Stimulated activated CD4-positive, alpha-beta T cell treated with anti-CD3 and anti-CD28 coated beads, Interleukin-1b, Interleukin-23, amount 100 ng/mL, for 24 hours (primary cell): ENCODE measurements around the gene FGF3.

Experiments
- DNase-seq, 4 experiments: peaks; one replicate each; pipeline ENCODE4 v3.0.0-alpha.2; 2020; ENCODE audit warnings: low read depth in 4 of 4, low spot score in 1 of 4

The FGF3 gene

GRCh38 chr11:69818603-69819441, at the start of gene FGF3:
Gene FGF3, minus strand, starts transcription at chr11:69819416. Its CDS starts 483 bp downstream, at chr11:69818933.
- DNase-seq, result no peak

GRCh38 chr11:69868871-69869270, 49.7 kb upstream of the FGF3 start:
- DNase-seq, result no peak

GRCh38 chr11:69868006-69868810, 49.0 kb upstream of the FGF3 start:
- DNase-seq, result no peak

- DNase-seq, result no peak
Measured at GRCh38 chr11:69867076-69868005, 48.1 kb upstream of the FGF3 start.

DNA sequence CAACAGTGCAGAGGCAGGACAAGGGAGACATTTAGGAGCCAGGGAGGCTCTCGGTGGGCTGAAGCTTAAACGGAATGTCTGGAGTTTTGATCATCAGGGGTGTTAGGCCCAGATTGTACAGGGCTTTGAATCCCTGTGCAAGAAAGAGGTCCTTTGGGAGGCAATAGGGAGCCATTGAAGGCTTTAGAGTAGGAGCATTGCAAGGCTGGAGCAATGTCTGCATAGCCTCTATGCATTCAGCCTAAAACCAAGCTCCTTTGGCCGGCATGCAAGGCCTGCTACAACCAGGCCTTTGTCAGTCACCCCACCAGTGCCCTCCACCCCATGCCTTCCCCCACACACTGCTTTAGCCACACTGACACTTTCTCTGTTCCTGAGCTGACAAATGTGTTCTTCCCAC, 47.4 kb upstream of the FGF3 start:
- DNase-seq, result no peak

GRCh38 chr11:69865707-69866106, 46.5 kb upstream of the FGF3 start:
- no peak for DNase-seq

- DNase-seq, result no peak
Measured at GRCh38 chr11:69864686-69865661, 45.8 kb upstream of the FGF3 start.

DNA sequence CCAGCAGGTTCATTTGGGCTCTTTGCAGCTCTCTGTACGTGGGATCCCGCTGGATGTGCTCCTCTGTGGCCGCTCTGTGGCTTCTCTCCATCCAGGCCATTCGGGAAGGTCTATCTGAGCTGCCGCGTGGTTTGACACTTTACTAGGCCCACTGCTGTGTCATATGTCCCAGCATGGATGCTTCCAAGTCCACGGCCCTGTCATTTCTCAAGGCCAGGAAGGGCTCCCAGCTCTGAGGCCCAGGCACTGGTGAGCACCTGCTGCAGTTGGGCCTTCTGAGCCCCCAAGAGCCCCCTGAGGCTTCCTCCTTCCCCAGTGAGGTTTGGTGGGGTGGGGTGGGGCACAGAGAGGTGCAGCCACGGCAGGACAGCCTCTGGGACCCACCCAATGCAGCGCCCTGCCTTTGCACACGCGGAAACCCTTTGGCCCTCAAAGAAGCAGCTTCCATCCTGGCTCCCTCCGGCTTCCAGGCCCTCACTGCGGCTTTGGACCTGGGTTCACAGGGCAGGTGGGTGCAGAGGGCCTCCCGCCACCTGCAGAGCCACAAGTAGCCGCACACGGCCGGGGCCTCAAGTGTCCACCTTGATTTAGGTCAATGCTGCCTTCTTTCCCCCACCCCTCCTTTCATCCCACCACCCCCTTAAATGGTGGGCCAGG, 44.5 kb upstream of the FGF3 start:
- no peak for DNase-seq

DNA sequence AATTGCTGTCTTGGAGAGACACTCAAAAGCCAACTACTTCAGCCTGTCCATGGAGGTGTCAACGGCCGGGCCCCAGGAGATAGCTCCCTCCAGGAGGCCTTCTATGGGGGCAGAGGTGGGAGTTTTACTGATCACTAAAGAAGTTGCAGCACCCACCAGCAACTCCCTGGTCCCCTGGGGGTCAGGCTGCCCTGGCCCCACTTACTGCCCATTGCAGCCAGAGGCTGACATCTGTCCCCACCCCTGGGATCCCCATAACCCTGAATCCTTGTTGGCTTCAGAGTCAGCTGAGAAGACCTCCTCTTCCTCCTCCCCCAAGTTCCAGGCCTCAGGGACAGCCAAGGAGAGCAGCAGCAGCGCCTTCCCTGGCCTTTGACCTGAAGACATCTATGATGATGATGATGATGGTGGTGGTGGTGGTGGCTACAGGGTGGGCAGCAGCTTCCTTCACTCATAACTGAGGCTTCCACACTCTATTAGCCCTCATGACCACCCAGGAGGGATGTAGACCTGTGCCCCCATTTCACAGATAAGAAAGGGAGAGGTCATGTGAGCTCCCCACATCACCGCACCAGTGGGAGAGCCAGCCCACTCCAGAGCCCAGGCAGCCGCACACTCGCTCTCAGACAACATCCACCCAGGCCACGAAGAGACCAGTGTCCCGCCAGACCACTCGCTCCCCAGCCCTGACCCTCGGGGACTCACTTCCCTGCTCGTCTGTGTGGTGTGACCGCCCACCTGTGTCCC, 43.8 kb upstream of the FGF3 start:
- no peak for DNase-seq

DNA sequence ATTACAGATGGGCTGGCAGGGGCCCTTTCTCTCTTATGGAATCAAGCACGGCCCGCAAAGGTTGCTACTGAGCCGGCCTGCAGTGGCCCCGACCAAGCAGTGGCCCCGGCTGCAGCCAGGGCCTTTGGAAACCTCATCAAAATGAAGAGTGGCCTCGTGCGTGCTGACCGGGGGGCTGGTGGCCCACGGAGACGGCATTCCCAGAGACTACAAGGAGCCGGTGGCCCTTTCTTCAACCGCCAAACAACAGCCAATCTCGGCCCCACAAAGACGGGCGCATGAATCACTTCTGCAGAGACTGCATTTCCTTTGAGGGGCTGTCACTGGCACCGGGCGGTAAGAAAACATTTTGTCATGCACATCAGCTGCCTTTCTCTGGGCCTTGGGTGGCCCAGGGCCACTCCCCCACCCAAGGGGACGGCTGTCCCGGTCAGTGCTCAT, 43.1 kb upstream of the FGF3 start:
- DNase-seq, result no peak

DNA sequence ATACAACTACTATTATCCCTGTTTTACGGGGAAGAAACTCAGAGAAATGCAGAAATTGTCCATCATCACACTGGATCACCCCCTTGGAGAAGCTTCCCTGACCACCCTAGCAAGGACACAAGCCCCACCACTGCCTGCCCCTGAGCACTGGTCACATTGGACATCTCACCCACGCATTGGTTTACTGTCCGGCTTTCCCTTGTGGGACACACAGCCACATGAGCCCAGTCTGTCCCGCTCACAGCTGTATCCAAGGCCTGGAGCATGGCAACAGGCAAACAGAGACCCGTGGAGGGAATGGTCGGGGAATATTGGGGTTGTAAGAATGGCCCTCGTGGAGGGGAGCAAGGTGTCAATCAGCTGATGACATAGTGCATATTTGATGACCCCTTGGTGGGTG, 42.7 kb upstream of the FGF3 start:
- DNase-seq, result no peak

DNA sequence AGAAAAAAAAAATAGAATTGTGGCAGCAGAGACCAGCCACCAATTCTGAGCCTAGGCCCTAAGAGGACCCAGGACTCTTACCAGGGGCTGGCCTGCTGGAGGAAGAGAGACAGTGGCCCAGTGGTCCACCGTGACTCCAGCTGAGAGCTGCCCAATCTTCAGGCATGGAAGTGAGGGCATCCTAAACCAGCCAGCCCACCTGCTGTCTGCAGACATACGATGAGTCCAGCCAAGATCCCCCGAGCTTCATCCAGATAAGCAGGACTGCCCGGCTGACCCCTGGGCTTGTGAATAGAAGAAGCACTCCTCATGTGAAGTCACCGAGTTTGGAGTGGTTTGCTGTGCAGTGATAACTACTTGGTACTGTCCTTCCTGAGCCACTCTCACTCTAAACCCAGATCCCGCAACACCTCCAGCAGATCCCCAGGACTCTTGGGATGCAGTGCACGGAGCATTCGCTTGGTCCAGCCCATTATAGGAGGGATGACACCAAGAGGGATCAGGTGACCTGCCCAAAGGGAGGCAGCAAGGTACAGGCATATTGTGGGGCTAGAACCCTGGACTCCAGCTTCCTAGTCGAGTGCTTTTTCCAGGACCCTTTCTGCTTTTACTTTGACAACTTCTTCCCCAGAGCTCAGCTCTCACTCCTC, 41.7 kb upstream of the FGF3 start:
- DNase-seq, result no peak

GRCh38 chr11:69860244-69860643, 41.0 kb upstream of the FGF3 start:
- no peak for DNase-seq

DNA sequence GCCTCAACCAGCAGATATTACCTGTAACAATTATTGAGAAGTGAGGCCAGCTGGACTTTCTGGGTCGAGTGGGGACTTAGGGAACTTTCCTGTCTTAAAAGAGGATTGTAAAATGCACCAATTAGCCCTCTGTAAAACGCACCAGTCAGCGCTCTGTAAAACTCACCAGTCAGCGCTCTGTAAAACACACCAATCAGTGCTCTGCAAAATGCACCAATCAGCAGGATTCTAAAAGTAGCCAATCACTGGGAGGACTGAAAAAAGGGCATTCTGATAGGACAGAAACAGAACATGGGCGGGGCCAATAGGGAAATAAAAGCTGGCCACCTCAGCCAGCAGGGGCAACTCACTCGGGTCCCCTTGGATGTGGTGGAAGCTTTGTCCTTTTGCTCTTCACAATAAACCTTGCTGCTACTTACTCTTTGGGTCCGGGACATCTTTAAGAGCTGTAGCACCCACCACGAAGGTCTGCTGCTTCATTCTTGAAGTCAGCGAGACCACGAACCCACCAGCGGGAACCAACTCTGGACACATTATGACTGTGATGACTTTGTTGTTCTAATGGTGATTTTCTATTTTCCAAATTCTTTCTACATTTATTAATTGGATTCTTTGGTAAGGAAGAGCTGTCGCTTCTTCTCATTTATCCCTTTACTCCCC, 40.2 kb upstream of the FGF3 start:
- no peak for DNase-seq

- DNase-seq, result no peak
Measured at GRCh38 chr11:69855421-69855820, 36.2 kb upstream of the FGF3 start.

DNA sequence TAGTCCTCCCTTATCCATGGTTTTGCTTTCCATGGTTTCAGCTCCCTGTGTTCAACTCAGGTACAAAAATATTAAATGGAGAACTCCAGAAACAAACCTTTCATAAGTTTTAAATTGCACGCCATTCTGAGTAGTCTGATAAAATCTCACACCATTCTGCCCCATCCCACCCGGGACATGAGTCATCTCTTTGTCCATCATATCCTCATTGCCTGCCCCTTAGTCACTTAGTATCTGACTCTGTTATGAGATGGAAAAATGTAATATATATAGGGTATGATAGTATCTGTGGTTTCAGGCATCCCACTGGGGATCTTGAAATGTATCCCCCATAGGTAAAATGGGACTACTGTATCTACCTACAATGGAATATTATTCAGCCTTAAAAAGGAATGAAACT, 35.5 kb upstream of the FGF3 start:
- DNase-seq, result no peak

GRCh38 chr11:69852056-69852455, 32.8 kb upstream of the FGF3 start:
- DNase-seq, result no peak

DNA sequence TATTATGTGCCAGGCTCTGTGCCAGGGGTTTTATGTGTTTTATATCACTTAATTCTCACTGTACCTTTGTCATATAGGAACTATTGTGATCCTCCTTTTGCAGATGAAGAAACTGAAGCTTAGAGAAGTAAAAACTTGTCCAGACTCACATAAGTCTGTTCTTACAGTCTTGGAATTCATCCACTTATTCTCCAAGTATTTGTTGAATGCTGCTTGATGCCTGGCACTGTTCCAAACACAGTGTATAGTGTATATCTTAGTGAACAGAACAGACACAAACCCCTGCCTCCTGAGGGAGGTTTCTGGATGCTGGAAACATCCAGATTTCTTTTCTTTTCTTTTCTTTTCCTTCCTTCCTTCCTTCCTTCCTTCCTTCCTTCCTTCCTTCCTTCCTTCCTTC, 29.0 kb upstream of the FGF3 start:
- DNase-seq, result no peak
